Kidney tubule cell (primary cell): ENCODE data around the gene AGBL1.
"Not testable (repeated sequence)": the region's sequence is repeated elsewhere in the genome, so short reads cannot be mapped to it uniquely, and the experiment has no call there.

Experiments
- DNase-seq: peaks from one replicate; pipeline ENCODE4 v3.0.0-alpha.2; 2018; ENCODE audit warnings: low spot score

AGBL1 gene

GRCh38 chr15:86506401-86506800 is 426.7 kb downstream of the AGBL1 start:
- DNase-seq, result no peak

- no peak for DNase-seq
Measured at GRCh38 chr15:86515625-86516024, 436.0 kb downstream of the AGBL1 start.

- no peak for DNase-seq
Measured at GRCh38 chr15:86522721-86523120, 443.1 kb downstream of the AGBL1 start.

- DNase-seq, result no peak
Measured at GRCh38 chr15:86526938-86527690, 447.4 kb downstream of the AGBL1 start.

- not testable (repeated sequence) for DNase-seq
Measured at GRCh38 chr15:86528094-86528493, 448.4 kb downstream of the AGBL1 start.

- DNase-seq, result no peak
Measured at GRCh38 chr15:86538141-86538540, 458.5 kb downstream of the AGBL1 start.

- no peak for DNase-seq
Measured at GRCh38 chr15:86540840-86541467, 461.3 kb downstream of the AGBL1 start.

GRCh38 chr15:86541540-86541939 is 461.9 kb downstream of the AGBL1 start:
- no peak for DNase-seq

GRCh38 chr15:86550075-86550474 is 470.4 kb downstream of the AGBL1 start:
- DNase-seq, result no peak

GRCh38 chr15:86553108-86553507 is 473.4 kb downstream of the AGBL1 start:
- no peak for DNase-seq

- DNase-seq, result no peak
Measured at GRCh38 chr15:86555098-86555497, 475.4 kb downstream of the AGBL1 start.

GRCh38 chr15:86555939-86556338 is 476.3 kb downstream of the AGBL1 start:
- DNase-seq, result no peak

GRCh38 chr15:86556396-86557017 is 476.8 kb downstream of the AGBL1 start:
- no peak for DNase-seq

GRCh38 chr15:86557018-86557550 is 477.4 kb downstream of the AGBL1 start:
- DNase-seq, result no peak

GRCh38 chr15:86558252-86558651 is 478.6 kb downstream of the AGBL1 start:
- no peak for DNase-seq

- no peak for DNase-seq
Measured at GRCh38 chr15:86558686-86559085, 479.0 kb downstream of the AGBL1 start.

GRCh38 chr15:86568378-86568777 is 488.7 kb downstream of the AGBL1 start:
- no peak for DNase-seq

GRCh38 chr15:86570738-86571137 is 491.1 kb downstream of the AGBL1 start:
- no peak for DNase-seq

- no peak for DNase-seq
Measured at GRCh38 chr15:86571873-86572272, 492.2 kb downstream of the AGBL1 start.

- no peak for DNase-seq
Measured at GRCh38 chr15:86572368-86572841, 492.7 kb downstream of the AGBL1 start.

GRCh38 chr15:86573476-86573875 is 493.8 kb downstream of the AGBL1 start:
- DNase-seq, result no peak

- DNase-seq, result no peak
Measured at GRCh38 chr15:86588413-86588812, 508.7 kb downstream of the AGBL1 start.

- DNase-seq, result no peak
Measured at GRCh38 chr15:86590461-86590860, 510.8 kb downstream of the AGBL1 start.
